NCI-H1417 treated with DMSO at 0.1 percent for 48 hours (cell line): ENCODE data around the gene PEX7.
"Not testable (repeated sequence)": the region's sequence is repeated elsewhere in the genome, so short reads cannot be mapped to it uniquely, and the experiment has no call there.

Experiments
- DNase-seq: peaks from one replicate; lab custom pipeline; 2025; lab: John Stamatoyannopoulos, UW

Gene PEX7

DNA sequence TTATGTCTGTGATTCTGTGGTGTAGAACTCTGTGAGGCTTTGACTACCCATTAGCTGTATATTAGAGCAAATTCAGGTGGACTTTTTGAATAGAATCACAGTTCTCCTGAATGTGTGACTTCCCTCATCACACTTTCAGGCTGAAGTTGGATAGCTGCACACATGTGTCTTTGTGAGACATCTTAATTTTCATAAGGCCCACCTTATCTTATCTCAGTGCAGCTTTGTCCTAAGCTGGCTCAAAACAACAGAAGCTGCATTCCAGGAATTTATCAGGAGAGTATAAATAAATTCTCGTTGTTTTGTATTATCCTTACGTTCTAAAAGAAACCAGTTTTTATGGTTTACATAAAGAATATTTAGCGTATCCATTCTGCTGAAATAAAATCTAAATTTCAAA lies 73.5 kb downstream of the PEX7 start:
- no peak for DNase-seq

DNA sequence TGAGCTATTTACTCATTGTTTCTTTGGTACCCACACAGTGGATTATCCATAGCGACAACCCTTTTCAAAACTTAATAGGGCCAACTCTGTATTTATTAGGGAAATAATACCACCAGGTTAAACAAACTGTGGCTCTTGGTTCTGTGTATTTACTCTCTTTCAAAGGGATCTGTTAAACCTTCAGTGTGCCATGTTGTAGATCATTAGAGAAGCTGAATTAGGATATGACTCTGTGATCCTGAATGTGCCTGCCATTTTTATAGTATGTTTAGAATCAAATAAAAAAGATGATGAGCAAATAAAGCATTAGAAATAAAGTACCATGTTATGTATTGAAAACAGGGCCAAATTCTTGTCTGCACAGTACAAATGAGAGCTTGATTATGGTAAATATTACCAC lies 74.7 kb downstream of the PEX7 start:
- DNase-seq = no peak

DNA sequence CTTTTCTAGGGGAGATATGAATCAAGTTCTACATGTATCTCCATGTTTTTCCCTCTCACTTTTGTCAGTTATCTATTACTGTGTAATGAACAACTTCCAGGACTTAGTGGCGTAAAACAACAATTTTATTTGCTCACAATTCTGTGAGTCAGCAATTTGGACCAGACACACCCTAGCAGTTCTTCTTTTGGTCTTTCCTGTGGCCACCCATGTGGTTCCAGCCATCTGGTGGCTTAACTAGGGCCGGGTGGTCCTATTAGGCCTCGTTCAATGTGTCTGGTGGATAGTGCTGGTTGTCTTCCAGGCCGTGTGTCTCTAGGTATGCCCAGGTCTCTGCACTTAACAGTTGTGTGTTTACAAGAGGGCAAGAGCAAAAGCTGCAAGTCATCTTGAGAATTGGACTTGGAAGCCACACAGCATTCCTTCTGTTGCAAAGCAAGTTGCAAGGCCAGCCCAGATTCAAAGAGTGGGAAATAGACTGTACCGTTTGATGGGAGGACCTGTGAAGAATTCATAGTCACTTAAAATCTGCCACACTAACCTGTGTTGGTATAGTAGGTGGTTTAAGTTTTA lies 78.9 kb downstream of the PEX7 start:
- no peak for DNase-seq

DNA sequence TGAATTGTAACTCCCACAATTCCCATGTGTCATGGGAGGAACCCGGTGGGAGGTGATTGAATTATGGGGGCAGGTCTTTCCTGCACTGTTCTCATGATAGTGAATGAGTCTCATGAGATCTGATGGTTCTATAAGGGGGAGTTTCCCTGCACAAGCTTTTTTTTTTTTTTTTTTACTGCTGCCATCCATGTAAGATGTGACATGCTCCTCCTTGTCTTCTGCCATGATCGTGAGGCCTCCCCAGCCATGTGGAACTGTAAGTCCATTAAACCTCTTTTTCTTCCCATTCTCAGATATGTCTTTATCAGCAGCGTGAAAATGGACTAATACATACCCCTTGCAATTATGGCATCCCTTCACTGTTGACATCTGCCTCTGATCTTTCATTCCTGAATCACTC lies 82.1 kb downstream of the PEX7 start:
- DNase-seq = not testable (repeated sequence)

DNA sequence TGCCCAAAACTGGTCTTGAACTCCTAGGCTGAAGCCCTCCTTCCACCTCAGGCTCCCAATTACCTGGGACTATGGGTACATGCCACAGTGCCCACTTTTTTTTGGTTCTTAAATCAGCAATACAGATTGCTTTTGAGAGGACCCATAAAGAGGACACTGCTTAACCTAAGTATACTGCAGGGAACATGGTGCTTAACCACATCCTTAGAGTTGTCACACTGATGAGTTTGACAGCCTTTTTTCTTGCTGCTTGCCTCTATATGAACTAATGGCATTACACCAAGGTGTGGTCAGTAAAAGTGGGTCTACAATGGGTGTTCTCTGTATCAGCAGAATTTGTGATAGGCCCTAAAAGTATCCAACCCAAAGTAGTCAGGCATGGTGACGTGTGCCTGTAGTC lies 92.6 kb downstream of the PEX7 start:
- no peak for DNase-seq

GRCh38 chr6:136918706-136919105 lies 96.3 kb downstream of the PEX7 start:
- no peak for DNase-seq

GRCh38 chr6:136920216-136920615 lies 97.8 kb downstream of the PEX7 start:
- no peak for DNase-seq

- no peak for DNase-seq
Measured at GRCh38 chr6:136920671-136921380, 98.4 kb downstream of the PEX7 start.

DNA sequence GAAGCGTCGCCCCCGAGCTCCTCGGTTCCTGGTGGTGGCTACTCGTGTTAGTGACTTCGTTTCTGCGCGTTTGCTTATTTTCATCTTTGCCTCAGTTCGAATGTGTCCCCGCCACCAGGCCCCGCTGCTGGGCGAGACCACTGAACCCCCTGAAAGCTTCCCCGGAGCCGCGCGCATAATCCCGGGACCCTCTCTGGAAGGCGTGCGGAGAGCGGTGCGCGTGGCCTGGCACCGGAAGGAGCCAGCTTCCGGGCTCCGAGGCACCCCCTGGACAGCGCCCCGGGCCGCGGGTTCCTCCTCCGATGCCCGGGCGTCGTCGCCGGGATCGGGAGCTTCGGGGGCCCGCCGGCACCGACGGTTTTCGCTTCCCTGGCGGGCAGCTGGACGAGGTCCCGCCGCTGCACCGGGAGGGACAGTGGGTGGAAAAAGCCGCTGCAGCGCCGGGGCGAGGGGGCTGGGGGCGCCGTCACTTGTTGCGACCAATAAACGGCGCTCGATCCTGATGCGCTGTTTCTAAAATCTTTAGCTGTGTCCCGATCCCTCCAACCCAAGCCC lies 99.1 kb downstream of the PEX7 start:
- no peak for DNase-seq

DNA sequence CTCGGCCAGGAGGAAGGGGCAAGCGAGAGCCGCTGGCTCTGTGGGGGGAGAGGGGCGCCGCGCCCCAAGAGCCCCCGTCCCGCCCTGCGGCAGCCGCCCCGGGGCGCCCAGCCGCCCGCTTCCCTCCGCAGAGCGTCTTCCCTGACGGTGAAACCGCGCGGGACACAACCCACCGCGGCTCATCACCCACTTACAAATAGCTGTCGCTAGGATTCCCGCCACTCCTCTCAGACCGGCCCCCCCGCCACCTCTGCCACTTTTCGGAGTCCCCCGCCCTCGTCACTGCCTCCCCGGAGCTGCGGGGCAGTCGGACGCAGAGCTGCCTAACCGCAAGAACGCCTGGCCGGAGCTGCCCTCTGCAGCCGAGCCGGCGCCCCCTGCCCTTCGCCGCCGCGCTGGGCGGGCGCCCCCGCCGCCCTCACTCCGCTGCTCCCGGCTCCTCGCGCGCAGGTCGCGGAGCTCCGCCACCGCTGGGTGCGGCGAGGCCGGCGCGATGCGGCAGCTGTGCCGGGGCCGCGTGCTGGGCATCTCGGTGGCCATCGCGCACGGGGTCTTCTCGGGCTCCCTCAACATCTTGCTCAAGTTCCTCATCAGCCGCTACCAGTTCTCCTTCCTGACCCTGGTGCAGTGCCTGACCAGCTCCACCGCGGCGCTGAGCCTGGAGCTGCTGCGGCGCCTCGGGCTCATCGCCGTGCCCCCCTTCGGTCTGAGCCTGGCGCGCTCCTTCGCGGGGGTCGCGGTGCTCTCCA lies 99.7 kb downstream of the PEX7 start, which contains the start of gene SLC35D3:
TSS of gene SLC35D3 (plus strand) at position 366 of the 749 bp plus-strand sequence. CDS start at position 494, 128 bp downstream.
- no peak for DNase-seq

DNA sequence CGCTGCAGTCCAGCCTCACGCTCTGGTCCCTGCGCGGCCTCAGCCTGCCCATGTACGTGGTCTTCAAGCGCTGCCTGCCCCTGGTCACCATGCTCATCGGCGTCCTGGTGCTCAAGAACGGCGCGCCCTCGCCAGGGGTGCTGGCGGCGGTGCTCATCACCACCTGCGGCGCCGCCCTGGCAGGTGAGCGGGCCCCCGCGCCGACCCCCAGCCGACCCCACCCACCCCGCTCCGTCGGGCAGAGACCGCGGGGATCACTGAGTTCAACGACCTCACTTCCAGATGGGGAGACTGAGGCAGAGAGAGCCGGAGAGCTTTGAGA lies 100.3 kb downstream of the PEX7 start:
- no peak for DNase-seq

GRCh38 chr6:136923116-136923953 lies 100.9 kb downstream of the PEX7 start:
- DNase-seq = no peak

DNA sequence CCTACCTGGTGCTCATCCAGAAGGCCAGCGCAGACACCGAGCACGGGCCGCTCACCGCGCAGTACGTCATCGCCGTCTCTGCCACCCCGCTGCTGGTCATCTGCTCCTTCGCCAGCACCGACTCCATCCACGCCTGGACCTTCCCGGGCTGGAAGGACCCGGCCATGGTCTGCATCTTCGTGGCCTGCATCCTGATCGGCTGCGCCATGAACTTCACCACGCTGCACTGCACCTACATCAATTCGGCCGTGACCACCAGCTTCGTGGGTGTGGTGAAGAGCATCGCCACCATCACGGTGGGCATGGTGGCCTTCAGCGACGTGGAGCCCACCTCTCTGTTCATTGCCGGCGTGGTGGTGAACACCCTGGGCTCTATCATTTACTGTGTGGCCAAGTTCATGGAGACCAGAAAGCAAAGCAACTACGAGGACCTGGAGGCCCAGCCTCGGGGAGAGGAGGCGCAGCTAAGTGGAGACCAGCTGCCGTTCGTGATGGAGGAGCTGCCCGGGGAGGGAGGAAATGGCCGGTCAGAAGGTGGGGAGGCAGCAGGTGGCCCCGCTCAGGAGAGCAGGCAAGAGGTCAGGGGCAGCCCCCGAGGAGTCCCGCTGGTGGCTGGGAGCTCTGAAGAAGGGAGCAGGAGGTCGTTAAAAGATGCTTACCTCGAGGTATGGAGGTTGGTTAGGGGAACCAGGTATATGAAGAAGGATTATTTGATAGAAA lies 101.7 kb downstream of the PEX7 start:
- no peak for DNase-seq

DNA sequence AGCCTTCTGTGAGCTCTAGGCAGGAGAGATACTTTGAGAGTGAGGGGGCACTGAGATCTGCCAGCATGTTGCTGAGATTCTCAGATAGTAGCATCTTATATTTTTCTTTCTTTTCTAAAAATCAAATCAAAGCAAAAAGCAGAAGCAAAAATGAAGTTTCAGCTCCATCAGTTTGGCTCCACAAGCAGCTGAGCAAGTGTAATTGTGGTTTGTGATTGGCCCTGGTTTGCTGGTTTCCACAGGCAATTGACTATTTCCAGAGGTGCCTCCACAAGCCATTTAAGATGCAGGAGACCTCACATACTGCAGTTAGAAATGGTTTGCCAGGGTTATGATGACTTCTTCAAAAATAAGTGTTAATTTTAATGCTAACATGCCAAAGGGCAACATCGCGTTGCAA lies 104.0 kb downstream of the PEX7 start:
- DNase-seq = no peak

DNA sequence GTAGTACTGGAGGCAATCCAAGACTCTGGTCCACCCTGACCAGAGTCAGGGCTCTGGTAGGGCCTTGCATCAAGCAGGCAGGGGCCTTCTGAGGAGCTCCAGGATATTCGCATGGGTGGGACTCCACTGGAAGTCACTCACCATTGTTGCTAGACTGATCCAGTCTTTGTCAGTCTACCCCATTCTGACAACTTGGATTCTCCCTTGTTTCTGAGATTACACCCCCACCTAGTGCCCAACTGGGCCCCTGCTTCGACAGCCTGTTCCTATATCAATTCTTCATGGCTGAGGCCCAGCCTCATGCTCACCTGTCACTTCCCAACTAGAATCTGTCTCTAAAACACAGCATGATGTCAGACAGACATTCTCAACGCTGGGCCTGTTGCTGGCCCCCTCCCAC lies 104.9 kb downstream of the PEX7 start:
- DNase-seq = no peak

- DNase-seq = no peak
Measured at GRCh38 chr6:136930528-136930927, 108.1 kb downstream of the PEX7 start.

GRCh38 chr6:136932599-136932998 lies 110.2 kb downstream of the PEX7 start:
- no peak for DNase-seq

DNA sequence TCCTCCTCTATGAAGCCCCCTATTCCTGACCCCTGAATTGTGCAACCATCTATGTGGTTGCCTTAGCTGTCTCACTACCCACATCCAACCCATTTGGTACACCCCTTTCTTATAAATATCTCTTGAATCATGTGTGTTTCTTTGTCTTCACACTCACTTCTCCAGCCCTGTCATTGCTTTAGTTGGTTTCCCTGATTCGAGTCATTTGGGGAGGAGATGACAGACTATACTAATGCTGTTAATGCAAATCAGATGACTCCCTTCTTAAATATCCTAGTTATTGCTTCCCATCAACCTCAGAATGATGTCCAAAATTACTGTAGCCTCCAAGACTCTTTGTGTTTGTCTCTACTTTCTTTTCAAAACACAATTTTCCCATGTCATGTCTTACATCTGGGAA lies 122.7 kb downstream of the PEX7 start:
- DNase-seq = no peak

DNA sequence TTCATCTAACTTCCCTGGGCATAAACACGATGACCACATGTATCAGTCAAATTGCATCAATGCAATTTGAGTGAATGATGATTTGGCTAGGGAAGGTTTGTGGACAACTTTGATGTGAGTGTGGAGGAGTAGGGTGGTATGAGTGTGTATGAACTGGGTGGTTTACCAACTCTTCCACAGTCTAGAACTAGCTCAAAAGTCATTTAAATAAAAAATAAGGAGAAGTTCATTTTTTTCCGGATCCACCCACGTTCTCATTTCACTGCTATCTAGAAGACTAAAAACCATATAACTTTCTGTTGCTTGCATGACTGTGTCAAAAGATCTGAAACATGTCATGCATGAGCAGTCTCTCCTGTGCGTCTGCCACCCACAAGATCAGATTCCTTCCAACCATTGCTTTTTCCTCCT lies 123.3 kb downstream of the PEX7 start:
- DNase-seq = no peak

- DNase-seq = no peak
Measured at GRCh38 chr6:136947037-136947436, 124.6 kb downstream of the PEX7 start.

DNA sequence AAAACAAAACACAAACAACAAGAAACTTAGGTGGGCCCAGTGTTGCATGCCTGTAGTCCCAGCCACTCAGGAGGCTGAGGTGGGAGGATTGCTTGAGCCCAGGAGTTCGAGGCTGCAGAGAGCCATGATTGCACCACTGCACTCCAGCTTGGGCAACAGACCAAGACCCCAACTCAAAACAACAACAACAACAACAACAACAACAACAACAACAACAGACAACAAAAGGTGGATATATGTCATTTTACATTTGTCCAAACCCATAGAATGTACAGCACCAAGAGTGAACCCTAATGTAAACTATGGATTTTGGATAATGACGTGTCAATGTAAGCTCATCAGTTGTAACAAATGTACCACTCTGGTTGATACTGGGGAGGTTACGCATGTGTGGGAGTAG lies 127.6 kb downstream of the PEX7 start:
- DNase-seq = not testable (repeated sequence)
